HS-5 (cell line): ENCODE measurements around the gene DGCR8.

ENCODE experiments used
- DNase-seq: peaks from one replicate; pipeline ENCODE4 v3.0.0-alpha.2; 2012; ENCODE audit warnings: low read depth

DGCR8 gene

GRCh38 chr22:20090730-20091240 lies 10.7 kb downstream of the DGCR8 start:
- no peak for DNase-seq

- no peak for DNase-seq
Measured at GRCh38 chr22:20091690-20092476, 11.8 kb downstream of the DGCR8 start.

- DNase-seq: no peak
Measured at GRCh38 chr22:20092477-20092854, 12.4 kb downstream of the DGCR8 start.

GRCh38 chr22:20093418-20094196 lies 13.6 kb downstream of the DGCR8 start:
- DNase-seq: no peak

GRCh38 chr22:20094197-20094807 lies 14.3 kb downstream of the DGCR8 start:
- DNase-seq: no peak

GRCh38 chr22:20095521-20095920 lies 15.5 kb downstream of the DGCR8 start:
- no peak for DNase-seq

- no peak for DNase-seq
Measured at GRCh38 chr22:20096574-20097420, 16.8 kb downstream of the DGCR8 start.

GRCh38 chr22:20099099-20099711 lies 19.2 kb downstream of the DGCR8 start:
- no peak for DNase-seq

- no peak for DNase-seq
Measured at GRCh38 chr22:20101638-20102037, 21.6 kb downstream of the DGCR8 start.

GRCh38 chr22:20102203-20102780 lies 22.3 kb downstream of the DGCR8 start:
- DNase-seq: no peak

- DNase-seq: no peak
Measured at GRCh38 chr22:20105456-20106204, 25.6 kb downstream of the DGCR8 start.

GRCh38 chr22:20106205-20106848 lies 26.3 kb downstream of the DGCR8 start:
- DNase-seq: no peak

- no peak for DNase-seq
Measured at GRCh38 chr22:20106849-20107237, 26.8 kb downstream of the DGCR8 start.

GRCh38 chr22:20107471-20107901 lies 27.4 kb downstream of the DGCR8 start:
- no peak for DNase-seq

- no peak for DNase-seq
Measured at GRCh38 chr22:20107951-20108756, 28.1 kb downstream of the DGCR8 start.

GRCh38 chr22:20108757-20109230 lies 28.8 kb downstream of the DGCR8 start:
- no peak for DNase-seq

GRCh38 chr22:20109411-20110358 lies 29.6 kb downstream of the DGCR8 start:
- DNase-seq: no peak
